ENCODE results near the gene CAMK1D.

DNA sequence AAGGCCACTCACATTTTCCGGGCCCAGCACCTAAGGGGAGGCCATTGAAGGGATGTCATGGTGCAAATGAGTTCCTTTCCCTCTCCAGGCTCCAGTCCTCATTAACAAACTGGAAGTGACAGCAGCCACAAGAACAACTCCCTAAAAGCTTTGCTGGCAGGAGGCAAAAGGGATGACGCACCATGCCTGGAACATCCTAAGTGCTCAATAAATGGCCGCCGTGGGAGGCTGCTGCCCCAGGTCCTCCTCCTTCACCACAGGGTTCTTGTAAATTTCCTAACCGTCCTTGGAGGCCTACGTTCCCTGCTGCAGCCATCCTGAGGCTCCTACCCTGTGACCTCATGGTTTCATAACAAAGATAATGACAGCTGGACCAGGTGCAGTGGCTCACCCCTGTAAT lies 41.3 kb upstream of the CAMK1D start:
- TF ChIP-seq GATA2 (IDR thresholded peaks at IDR 0.05; ENCODE audit: low read depth, low read length) (no peak), GATA3 (IDR thresholded peaks at IDR 0.05; ENCODE audit: low read depth, low read length) (no peak)
